GM12878 (cell line): Measurements from ENCODE around the gene ETHE1. TPM values are rescaled to one million over a fixed set of nuclear protein-coding genes. Genes with fewer than 3 reads are reported as not detected.

Experiments used
- ATAC-seq: fragments of 200-7000 bp; cut with Tn5 transposase; 3 replicates; pipeline ENCODE4 v1.9.1; 2020; ENCODE audit warnings: mild to moderate bottlenecking, moderate library complexity
- BruUV-seq: library from RNA; stranded (reverse); fragments of 400-500 nt; replicated peaks from 2 replicates; lab custom pipeline; 2021; lab: Mats Ljungman, UMichigan
- CTCF ChIA-PET: fragments of 300-600 bp; sonication (Branson Sonifier 250); formaldehyde crosslinking; extraction: SDS; loops from one replicate; lab custom pipeline; 2021; ENCODE audit warnings: inconsistent platforms; lab: Yijun Ruan, JAX
- POLR2A ChIA-PET: fragments of 350-600 bp; formaldehyde crosslinking; extraction: SDS; loops from one replicate; lab custom pipeline; 2021; ENCODE audit warnings: inconsistent platforms; lab: Charles Lee
- RAD21 ChIA-PET: fragments of 300-600 bp; sonication (Branson Sonifier 250); formaldehyde crosslinking; loops from one replicate; lab custom pipeline; 2023; ENCODE audit warnings: antibody characterized with exemption; ENCODE audit not compliant: unreplicated experiment; lab: Charles Lee
- SMC1A ChIA-PET: fragments of 300-600 bp; sonication (Branson Sonifier 250); formaldehyde crosslinking; loops from one replicate; lab custom pipeline; 2023; ENCODE audit not compliant: unreplicated experiment, uncharacterized antibody; lab: Charles Lee
- DNase-seq: peaks from one replicate; pipeline ENCODE4 v3.0.0-alpha.2; 2011; ENCODE audit warnings: low read depth, low spot score
- FAIRE-seq: peaks from 3 replicates; lab custom pipeline; 2011; peaks lifted over from hg19 to GRCh38; lab: Jason Lieb, UNC
- H2AFZ ChIP-seq: 2 replicates; pipeline ENCODE4 v1.6.0; 2011; ENCODE audit warnings: low read depth, low read length, control low read depth; ENCODE audit not compliant: control insufficient read depth
- H3K27ac ChIP-seq: 2 replicates; pipeline ENCODE4 v1.5.1; 2011; ENCODE audit warnings: control low read depth; ENCODE audit not compliant: control insufficient read depth, insufficient read depth
- H3K27me3 ChIP-seq, 2 experiments: replicated peaks in 1 of 2; 2 replicates each; pipeline versions ENCODE4 v1.6.0 to v1.6.1; 2011; ENCODE audit warnings: low read length in 1 of 2; ENCODE audit not compliant: control insufficient read depth in 2 of 2, insufficient read depth in 2 of 2
- H3K36me3 ChIP-seq, 2 experiments: 2 replicates each; pipeline ENCODE4 v1.5.1; 2011; ENCODE audit warnings: low read length in 1 of 2; ENCODE audit not compliant: control insufficient read depth in 2 of 2, insufficient read depth in 2 of 2
- H3K4me1 ChIP-seq: 2 replicates; pipeline ENCODE4 v1.6.1; 2011; ENCODE audit warnings: mild to moderate bottlenecking, low read length, moderate library complexity, mixed read lengths; ENCODE audit not compliant: control insufficient read depth, insufficient read depth
- H3K4me2 ChIP-seq: 2 replicates; pipeline ENCODE4 v1.6.0; 2011; ENCODE audit warnings: control low read depth; ENCODE audit not compliant: control insufficient read depth, insufficient read depth
- H3K4me3 ChIP-seq: fragments of 200-600 bp; sonication (generic); 2 replicates; pipeline ENCODE4 v1.5.1; 2016
- H3K79me2 ChIP-seq: 2 replicates; pipeline ENCODE4 v1.6.0; 2011; ENCODE audit warnings: low read length; ENCODE audit not compliant: control insufficient read depth, insufficient read depth
- H3K9ac ChIP-seq: 2 replicates; pipeline ENCODE4 v1.8.0; 2011; ENCODE audit warnings: low read length, control low read depth, mixed read lengths; ENCODE audit not compliant: control insufficient read depth, insufficient read depth
- H3K9me3 ChIP-seq: replicated peaks from 3 replicates; pipeline ENCODE4 v1.5.1; 2011; ENCODE audit warnings: mild to moderate bottlenecking, low read length; ENCODE audit not compliant: control insufficient read depth, insufficient read depth
- H4K20me1 ChIP-seq: 2 replicates; pipeline ENCODE4 v1.6.0; 2011; ENCODE audit not compliant: control insufficient read depth, insufficient read depth
- CHD1 ChIP-seq: IDR thresholded peaks from 2 replicates; pipeline ENCODE4 v1.6.1; 2012; ENCODE audit warnings: low read depth, low read length, improper control_type of control experiment
- RAD21 ChIP-seq: IDR thresholded peaks from 2 replicates; pipeline ENCODE4 v1.6.1; 2011; ENCODE audit warnings: mild to moderate bottlenecking, low read depth, low read length, moderate library complexity; ENCODE audit not compliant: insufficient read depth
- SMARCA5 ChIP-seq: fragments of 450-650 bp; IDR thresholded peaks from 2 replicates; pipeline ENCODE4 v1.6.1; 2017; ENCODE audit warnings: mild to moderate bottlenecking
- SMC3 ChIP-seq: IDR thresholded peaks from 2 replicates; pipeline ENCODE4 v1.6.1; 2011; ENCODE audit warnings: low read length, improper control_type of control experiment, borderline replicate concordance
- WGBS: methylation state at CpG from one replicate; pipeline ENCODE4 v1.1.6; 2016; ENCODE audit warnings: low lambda C conversion rate; ENCODE audit not compliant: insufficient replicate concordance, insufficient coverage; ENCODE audit errors: missing lambda C conversion rate; 5-methylcytosine and 5-hydroxymethylcytosine counted together
- in situ Hi-C: fragments of 300-500 bp; cut with MboI; formaldehyde crosslinking; loops from 9 replicates; pipeline ENCODE4 v1.14.3; 2018; ENCODE audit warnings: mixed read lengths
- intact Hi-C: fragments of 100-400 bp; cut with micrococcal nuclease; formaldehyde crosslinking; loops from one replicate; pipeline ENCODE4 v1.14.2; 2022; ENCODE audit not compliant: unreplicated experiment
- polyA plus RNA-seq, 11 experiments: library from polyadenylated mRNA; depleted of rRNA in 4 of 11; unstranded in 6 of 11; stranded (reverse) in 5 of 11; fragments of >200 nt; fragmentation: Nextera tagmentation in 4 of 11; fragmentation: Illumina TruSeq in 1 of 11; extraction: Ambion mirVana in 4 of 11; extraction: Trizol in 1 of 11; gene quantifications; 1 replicate in 1 of 11; 2 replicates in 10 of 11; pipeline versions ENCODE4 v1.2.1 to v1.2.3, GENCODE V29; 2011 to 2016; ENCODE audit warnings: inconsistent platforms in 2 of 11, missing spikeins in 2 of 11, low read depth in 1 of 11
- total RNA-seq, 4 experiments: library from RNA; depleted of rRNA in 3 of 4; stranded (reverse); fragments of >200 nt in 3 of 4; fragmentation: Illumina TruSeq in 1 of 4; extraction: Trizol in 1 of 4; gene quantifications; 2 replicates each; pipeline versions ENCODE4 v1.2.1 to v1.2.3, GENCODE V29; 2013 to 2021
- TF ChIP-seq, protein P1 (sequence below): IDR thresholded peaks from 2 replicates; pipeline ENCODE4 v1.6.1; 2012; ENCODE audit warnings: low read depth, low read length, improper control_type of control experiment
- TF ChIP-seq, protein P2 (sequence below): fragments of 450-650 bp; IDR thresholded peaks from 2 replicates; pipeline ENCODE4 v1.6.1; 2017; ENCODE audit warnings: mild to moderate bottlenecking, moderate library complexity
- TF ChIP-seq, protein P3 (sequence below), 3 experiments: IDR thresholded peaks in 2 of 3; conservative IDR thresholded peaks in 1 of 3; 2 replicates each; pipeline ENCODE4 v1.5.1; 2011; ENCODE audit warnings: low read depth in 3 of 3, low read length in 3 of 3, mild to moderate bottlenecking in 3 of 3, control low read depth in 2 of 3, moderate library complexity in 2 of 3, inconsistent platforms in 1 of 3, mixed read lengths in 1 of 3; ENCODE audit not compliant: control insufficient read depth in 2 of 3, insufficient read depth in 1 of 3; ENCODE audit errors: extremely low read depth in 1 of 3

The ETHE1 gene
- total and polyA plus RNA-seq, 10 of the 15 experiments (the other 5 are each of a cell fraction or from before 2014, with no cell fraction given): 22.1 to 155 (median 52.7) TPM

DNA sequence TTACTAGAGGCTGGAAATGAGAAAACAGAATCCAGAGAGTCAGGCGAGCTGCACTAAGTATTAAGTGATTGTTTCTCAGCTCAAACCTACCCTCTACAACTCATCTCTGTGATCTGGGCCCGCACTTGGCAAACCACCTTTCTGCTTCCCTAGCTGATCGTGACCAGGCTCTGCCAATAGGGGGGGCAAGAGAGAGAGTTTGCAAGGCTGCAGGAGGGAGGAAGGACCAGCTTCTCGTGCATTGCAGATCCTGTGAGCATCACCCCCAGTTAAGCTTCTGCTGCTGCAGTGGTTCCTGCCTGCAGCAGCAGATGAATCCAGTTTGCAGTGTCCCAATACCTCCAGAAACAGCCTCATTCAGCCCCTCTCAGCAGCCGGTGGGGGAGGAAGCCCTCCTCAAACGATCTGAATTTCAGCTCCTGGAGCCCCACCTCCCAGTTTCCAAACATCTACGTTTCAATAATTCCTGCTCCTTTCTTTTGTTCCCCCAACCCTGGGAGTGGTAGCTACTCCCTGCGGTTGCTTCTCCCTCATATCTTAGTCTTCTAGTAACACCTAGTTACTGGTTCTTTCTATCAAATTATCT is 28.3 kb upstream of the ETHE1 start:
- ChIA-PET SMC1A (interaction anchor here (0.8 to 3.4 kb wide), 25 partner anchors 10 to 254 kb away, joined by 3 to 59 read pairs (median 4); partner anchors contain the start of genes IRGQ, PINLYP, XRCC1 and ZNF575), RAD21 (interaction anchor here (0.6 to 4.8 kb wide), 13 partner anchors 16 to 254 kb away, joined by 3 to 92 read pairs (median 4); partner anchors contain the start of genes IRGQ and ZNF576)
- H3K9ac ChIP-seq: no peak overlapping the region
- no peaks in the 10 kb centered on the region for H3K79me2 ChIP-seq
- H3K27me3 ChIP-seq: no peaks in the 10 kb centered on the region
- no peak overlapping the region for H3K4me3 ChIP-seq
- H3K27ac ChIP-seq: no peak overlapping the region
- no peak overlapping the region for H2AFZ ChIP-seq
- intact Hi-C loops (loop anchor here (1.0 kb wide), 1 partner anchor 39 kb away; no protein-coding TSS in a partner anchor), in situ Hi-C loops (no loop called here)
- DNase-seq: no peak
- no peaks in the 10 kb centered on the region for H4K20me1 ChIP-seq
- peak; percentile 94 for ATAC-seq
- 26% methylated on average over 8 of the region's 8 CpGs for WGBS
- TF ChIP-seq, protein P1, sequence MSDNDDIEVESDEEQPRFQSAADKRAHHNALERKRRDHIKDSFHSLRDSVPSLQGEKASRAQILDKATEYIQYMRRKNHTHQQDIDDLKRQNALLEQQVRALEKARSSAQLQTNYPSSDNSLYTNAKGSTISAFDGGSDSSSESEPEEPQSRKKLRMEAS: no peak
- TF ChIP-seq SMC3 (peak; percentile 72; the same call in 1 of the 2 replicates), SMARCA5 (peak; percentile 50; the same call in 1 of the 2 replicates), RAD21 (peak; percentile 75), CHD1 (no peak)
- TF ChIP-seq, protein P2, sequence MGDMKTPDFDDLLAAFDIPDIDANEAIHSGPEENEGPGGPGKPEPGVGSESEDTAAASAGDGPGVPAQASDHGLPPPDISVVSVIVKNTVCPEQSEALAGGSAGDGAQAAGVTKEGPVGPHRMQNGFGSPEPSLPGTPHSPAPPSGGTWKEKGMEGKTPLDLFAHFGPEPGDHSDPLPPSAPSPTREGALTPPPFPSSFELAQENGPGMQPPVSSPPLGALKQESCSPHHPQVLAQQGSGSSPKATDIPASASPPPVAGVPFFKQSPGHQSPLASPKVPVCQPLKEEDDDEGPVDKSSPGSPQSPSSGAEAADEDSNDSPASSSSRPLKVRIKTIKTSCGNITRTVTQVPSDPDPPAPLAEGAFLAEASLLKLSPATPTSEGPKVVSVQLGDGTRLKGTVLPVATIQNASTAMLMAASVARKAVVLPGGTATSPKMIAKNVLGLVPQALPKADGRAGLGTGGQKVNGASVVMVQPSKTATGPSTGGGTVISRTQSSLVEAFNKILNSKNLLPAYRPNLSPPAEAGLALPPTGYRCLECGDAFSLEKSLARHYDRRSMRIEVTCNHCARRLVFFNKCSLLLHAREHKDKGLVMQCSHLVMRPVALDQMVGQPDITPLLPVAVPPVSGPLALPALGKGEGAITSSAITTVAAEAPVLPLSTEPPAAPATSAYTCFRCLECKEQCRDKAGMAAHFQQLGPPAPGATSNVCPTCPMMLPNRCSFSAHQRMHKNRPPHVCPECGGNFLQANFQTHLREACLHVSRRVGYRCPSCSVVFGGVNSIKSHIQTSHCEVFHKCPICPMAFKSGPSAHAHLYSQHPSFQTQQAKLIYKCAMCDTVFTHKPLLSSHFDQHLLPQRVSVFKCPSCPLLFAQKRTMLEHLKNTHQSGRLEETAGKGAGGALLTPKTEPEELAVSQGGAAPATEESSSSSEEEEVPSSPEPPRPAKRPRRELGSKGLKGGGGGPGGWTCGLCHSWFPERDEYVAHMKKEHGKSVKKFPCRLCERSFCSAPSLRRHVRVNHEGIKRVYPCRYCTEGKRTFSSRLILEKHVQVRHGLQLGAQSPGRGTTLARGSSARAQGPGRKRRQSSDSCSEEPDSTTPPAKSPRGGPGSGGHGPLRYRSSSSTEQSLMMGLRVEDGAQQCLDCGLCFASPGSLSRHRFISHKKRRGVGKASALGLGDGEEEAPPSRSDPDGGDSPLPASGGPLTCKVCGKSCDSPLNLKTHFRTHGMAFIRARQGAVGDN: no peak
- TF ChIP-seq, protein P3, sequence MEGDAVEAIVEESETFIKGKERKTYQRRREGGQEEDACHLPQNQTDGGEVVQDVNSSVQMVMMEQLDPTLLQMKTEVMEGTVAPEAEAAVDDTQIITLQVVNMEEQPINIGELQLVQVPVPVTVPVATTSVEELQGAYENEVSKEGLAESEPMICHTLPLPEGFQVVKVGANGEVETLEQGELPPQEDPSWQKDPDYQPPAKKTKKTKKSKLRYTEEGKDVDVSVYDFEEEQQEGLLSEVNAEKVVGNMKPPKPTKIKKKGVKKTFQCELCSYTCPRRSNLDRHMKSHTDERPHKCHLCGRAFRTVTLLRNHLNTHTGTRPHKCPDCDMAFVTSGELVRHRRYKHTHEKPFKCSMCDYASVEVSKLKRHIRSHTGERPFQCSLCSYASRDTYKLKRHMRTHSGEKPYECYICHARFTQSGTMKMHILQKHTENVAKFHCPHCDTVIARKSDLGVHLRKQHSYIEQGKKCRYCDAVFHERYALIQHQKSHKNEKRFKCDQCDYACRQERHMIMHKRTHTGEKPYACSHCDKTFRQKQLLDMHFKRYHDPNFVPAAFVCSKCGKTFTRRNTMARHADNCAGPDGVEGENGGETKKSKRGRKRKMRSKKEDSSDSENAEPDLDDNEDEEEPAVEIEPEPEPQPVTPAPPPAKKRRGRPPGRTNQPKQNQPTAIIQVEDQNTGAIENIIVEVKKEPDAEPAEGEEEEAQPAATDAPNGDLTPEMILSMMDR (IDR thresholded peaks at IDR 0.05 in 2 of 3, conservative IDR thresholded peaks at IDR 0.05 in 1 of 3; ENCODE audit: control insufficient read depth in 2 of 3, extremely low read depth in 1 of 3, insufficient read depth in 1 of 3, low read depth in 3 of 3, low read length in 3 of 3): peak; percentile 86 to 95 (median 88)
- TF ChIP-seq, all 136 proteins: peak for 4
- ChIA-PET POLR2A (interaction anchor here (1.0 kb wide), 1 partner anchor 39 kb away, joined by 3 read pairs; no protein-coding TSS in a partner anchor), CTCF (interaction anchor here (0.5 to 10.1 kb wide), 35 partner anchors 8 to 518 kb away, joined by 3 to 169 read pairs (median 4); partner anchors contain the start of genes IRGQ, PINLYP, XRCC1 and ZNF428)
- Histone ChIP-seq H3K4me1 (no peaks in the 10 kb centered on the region), H3K4me2 (no peak overlapping the region), H3K9me3 (no peaks in the 10 kb centered on the region), H3K36me3 (peaks cover 11 to 13% of the 10 kb centered on the region in 2 experiments; a peak in 3 of 4 replicates)
- no TSS peak for BruUV-seq
- peak; percentile 18 for FAIRE-seq
